NCI-H345 (cell line): ENCODE results near the gene DYNC1I1.
A peak's percentile ranks its signal among the peaks of the same experiment; 100 is the strongest.

ENCODE experiments used
- DNase-seq: peaks from one replicate; lab custom pipeline; 2025; lab: John Stamatoyannopoulos, UW

DYNC1I1 gene

DNA sequence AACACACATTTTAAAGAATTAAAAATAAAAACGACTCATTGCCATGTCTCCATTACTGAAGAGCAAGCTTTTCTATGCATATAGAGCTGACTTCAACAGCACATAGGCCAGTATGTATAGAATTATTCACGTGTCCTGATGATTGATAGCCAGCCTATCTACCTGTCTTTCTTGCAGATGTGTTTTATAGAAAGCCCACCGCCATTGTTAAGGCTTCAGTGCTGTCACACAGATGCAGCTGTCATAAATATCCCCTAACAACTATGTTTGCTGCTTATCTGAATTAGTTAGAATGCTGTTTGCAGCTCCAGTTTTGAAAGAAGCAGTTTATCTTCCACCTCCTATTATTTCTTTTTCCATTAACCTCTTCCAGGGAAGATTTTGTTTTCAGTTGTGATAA is 313.6 kb downstream of the DYNC1I1 start:
- peak; percentile 18 for DNase-seq

DNA sequence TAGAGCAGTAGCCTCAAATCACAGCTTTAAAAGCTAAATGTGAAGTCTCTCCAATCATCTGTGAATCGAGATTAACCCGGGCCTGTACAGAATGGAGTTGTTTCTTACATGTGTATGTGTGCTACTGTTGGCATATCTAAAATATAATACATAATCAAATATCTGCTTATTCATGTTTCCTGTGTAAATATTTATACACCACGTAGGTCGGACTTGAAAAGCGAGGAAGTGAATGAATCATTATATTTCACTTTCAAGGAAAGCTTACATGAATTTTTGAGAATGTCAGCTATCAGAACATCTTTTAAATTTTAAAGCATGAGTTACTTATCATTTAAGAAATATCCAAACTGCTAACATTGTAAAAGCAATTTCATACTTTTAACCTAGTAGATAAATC is 316.2 kb downstream of the DYNC1I1 start:
- DNase-seq: no peak

DNA sequence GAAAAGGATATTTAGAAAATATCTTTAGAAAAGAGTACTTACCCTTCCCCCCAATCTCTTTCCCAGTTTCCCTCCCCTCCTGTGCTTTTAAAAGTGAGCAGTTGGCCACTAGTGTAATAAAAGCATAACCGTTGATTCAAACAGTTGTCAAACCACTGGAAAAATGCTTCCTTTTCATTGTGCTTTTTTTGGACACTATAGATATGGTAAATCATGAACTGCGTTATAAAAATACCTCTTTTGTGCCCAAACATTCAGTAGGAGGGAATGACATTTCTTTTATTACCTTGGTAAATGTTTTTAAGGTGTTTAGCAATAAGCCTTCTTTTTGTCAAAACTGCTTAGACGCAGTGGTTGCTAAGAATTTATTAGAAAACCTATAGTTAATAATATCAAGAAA is 317.2 kb downstream of the DYNC1I1 start:
- no peak for DNase-seq

DNA sequence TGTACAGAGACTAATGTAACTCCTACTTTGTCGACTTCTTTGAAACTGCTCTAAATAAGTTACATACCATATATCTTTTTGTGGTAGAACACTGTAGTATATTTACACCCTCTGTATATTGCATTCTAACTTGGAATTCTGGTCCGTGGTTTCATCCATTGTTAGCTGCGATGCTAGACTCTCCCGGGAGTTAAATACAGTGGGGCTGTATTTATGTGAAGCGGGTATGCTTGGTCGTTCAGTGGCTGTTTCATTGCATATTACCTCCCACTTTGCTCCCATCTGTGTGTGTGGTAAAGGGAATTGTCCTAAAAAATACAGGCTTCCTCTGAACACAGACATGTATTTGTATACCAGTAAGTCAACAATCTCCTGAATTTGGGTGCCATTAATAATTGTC is 318.4 kb downstream of the DYNC1I1 start:
- no peak for DNase-seq

DNA sequence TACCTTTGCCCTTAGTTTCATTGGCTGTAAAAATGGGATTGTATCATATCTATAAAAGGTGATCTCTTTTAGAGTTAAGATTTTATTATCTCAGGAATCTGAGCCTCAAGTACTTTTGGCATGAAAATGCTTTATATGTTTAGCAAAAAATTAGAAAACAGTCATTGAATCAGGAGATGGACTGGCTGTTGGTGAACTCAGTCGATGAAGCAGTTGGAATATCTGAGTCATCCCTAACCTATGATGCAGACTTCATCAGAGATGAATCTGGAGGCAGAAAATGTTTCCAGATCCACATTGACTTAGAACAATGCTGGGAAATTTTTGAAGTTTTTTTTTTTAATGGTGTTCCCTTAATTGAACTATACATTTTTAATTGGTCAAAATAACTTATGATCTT is 321.1 kb downstream of the DYNC1I1 start:
- no peak for DNase-seq

DNA sequence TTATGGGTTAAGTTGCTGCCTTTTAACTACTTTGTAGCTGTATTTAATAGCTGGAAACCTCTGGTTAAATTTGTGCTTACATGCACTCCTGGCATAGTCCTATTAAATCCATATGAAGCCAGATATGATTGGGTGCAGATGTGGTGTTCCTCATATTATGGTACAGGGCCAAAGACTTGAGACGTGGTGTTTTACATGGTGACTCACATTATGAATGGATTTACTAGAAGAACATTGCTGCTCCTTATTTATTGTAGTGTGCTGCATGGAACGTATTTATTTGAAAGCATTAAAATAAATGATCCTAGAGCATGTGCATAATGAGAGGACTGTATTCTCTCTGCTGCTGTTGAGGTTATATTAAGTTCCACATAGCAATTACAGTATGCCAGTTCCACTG is 325.5 kb downstream of the DYNC1I1 start:
- DNase-seq: no peak

DNA sequence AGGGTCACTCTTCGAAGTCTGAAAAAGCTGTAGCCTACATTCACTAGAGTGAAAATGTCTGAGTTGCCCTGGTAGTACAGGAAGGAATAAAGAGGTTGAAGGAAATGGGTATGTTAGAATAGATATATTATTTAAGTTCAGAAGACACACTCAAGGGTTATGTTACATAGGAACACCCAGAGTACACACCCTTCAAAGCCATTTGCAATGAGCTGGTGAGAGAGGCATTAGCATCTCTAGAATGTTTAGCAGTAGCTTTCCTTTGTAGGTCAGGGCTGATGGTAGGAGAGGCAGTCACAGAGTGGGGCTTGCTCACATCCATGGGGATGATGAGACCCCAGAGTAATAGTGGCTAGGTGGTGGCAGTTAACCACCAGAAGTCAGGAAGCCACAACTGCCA is 328.4 kb downstream of the DYNC1I1 start:
- DNase-seq: no peak

DNA sequence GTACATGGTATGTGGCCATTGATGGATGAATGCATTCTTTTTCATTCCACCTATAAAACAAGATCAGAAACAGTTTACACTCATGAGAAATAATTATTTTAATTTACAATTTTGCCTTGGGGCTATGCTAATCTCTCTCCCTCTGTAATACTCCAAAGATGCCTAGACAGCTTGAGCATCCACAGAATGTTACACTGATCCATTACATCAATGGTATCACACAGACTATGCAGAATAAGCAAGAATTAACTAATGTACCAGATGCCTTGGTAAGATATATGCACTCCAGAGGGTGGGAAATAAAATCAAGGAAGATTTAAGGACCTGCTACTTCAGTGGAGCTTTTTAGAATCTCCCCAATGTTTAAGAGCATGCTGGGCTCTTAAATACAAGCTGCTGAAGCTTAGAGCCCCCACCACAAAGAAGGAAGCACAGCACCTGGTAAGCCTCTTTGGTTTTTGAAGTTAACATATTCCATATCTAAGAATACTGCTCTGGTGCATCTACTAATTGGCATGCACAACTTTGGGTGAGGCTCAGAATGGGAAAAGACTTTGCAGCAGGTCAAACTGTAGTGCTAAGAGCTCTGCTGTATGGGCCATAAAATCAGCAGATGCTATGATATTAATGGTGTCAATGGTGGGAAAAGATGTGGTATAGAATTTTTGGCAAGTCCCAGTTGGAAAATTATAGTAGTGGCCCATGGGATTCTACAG is 329.9 kb downstream of the DYNC1I1 start:
- DNase-seq: no peak

DNA sequence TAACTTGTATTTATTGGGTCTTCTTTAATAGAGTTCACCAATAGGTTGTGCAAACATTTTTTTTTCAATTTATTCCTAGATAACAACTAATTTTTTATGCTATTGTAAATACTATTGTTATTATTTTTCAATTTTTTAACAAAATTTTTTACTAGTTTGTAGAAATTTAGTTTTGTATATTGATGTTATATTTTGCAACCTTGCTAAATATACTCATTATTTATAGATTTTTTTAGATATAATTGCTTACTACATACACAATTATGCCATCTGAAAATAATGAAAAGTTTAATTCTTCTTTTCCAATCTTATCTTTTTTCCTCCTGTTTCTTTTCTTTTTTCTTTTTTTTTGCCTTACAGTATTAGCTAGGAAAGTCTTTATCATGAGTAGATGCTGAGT is 332.6 kb downstream of the DYNC1I1 start:
- DNase-seq: no peak

DNA sequence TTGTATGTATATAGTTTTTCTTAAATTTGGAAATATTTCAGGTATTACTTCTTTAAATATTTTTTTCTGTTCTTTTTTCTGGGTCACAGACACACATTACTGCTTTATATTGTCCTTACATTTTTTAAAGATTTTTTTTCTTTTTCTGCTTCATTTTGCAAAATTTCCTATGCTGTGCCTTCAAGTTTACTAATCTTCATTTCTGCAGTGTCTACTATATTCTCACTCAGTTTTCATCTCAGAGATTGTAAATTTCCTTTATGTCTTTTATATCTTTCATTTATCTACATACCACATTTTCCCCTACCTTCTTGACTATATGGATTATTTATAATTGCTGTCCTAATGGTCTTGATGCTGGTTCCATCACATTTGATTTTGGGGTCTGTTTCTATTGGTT is 339.1 kb downstream of the DYNC1I1 start:
- DNase-seq: no peak

DNA sequence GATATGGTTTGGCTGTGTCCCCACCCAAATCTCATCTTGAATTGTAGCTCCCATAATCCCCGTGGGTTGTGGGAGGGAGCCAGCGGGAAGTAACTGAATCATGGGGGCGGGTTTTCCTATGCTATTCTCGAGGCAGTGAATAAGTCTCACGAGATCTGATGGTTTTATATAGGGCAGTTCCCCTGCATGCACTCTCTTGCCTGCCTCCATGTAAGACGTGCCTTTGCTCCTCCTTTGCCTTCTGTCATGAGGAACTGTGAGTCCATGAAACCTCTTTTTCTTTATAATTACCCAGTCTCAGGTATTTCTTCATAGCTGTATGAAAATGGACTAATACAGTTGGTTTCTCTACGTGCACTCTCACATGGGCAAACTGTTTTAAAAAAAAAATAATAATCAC is 341.8 kb downstream of the DYNC1I1 start:
- DNase-seq: no peak

DNA sequence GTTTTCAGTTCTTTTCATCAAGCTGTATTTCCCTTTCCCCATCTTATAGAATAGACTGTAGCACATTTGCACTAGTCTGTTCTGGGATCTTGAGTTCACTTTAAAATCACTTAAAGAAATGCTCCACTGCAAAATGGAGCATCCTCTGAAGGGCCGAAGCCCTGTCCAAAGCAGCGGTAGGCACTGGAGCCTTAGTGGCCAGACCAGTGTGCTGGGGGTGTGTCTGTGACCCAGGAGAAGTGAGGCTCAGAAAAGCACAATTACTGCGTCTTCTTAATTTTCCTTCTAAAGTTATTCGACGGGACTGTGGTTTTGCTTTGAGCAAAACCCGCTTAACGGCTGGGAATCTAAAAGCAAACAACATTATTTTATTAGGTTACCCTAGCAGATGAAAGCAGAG is 343.8 kb downstream of the DYNC1I1 start:
- no peak for DNase-seq

DNA sequence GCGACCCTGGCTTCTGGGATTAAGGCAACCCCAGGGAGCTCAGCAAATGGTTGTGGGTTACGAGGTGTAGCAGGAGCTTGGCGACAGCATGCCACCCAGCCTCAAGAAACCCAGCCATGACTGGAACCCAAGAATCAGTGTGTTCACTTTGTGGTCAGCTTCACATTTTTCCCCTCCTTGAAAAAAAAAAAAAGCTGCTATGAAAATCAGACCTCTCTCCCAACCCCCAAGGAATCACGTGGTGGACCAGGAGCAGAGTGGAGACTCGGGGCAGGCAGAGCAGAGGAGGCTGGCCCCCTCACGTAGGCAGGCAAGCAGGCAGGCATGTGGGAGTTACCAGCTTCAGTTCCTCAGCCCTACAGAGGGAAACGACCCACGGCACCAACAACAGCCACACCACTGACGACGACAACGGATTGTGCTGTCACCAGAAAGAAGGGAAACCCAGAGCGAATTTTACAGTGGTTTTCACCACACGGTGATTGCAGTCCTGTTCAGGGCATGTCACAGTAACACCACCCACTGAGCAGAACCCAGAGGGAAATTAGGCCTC is 346.2 kb downstream of the DYNC1I1 start:
- no peak for DNase-seq

DNA sequence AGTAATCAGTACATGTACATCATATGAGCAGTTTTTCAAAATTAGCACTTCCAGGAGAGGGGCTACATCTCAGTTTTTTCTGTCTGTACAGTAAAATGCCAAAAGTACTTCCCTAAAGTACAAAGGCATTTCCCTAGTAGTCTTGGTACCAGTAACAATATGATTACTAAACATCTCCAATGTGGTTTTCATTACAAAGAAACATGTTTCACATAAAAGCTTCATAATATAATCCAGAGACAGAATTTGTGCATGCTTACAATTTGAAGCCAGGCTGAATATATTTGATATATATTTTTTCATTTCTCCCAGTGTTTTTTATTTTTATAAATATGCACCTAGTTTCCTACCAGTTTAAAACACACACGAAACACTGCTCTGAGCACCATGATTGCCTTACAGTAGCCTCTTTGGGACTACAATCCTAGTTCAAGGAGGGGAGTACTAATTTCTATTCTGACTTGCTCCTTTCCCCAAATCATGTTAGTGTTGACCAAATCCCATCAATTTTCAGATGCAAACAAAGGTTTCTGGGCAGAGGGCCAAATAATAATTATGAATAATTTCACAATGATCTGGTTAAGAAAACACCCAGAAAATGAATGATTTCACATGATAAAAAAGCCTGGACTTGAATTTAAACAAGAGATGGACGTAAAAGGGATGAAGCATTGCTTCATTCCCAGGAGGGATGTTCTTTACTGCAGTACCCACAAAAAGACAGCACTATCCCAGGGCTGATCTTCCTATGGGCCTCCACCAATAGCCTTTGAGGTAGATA is 348.3 kb downstream of the DYNC1I1 start:
- DNase-seq: no peak

DNA sequence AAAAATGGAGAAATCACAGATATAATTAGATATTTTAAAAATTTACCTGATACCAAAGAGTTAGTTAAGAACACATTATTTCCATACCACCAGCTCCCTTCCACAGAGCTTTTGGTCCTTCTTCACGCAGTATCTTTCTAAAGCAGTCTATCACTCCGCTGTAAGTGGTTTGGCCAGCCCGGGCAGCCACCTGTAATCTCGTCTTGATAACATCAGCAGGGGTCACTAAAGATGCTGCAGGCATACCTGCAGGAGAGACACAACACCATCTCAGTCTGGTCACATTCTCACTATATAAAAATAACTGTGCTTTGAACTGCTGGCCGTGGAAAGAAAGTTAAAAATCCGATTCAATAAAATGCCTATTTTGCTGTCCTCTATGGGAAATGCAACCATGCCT is 349.4 kb downstream of the DYNC1I1 start:
- no peak for DNase-seq

DNA sequence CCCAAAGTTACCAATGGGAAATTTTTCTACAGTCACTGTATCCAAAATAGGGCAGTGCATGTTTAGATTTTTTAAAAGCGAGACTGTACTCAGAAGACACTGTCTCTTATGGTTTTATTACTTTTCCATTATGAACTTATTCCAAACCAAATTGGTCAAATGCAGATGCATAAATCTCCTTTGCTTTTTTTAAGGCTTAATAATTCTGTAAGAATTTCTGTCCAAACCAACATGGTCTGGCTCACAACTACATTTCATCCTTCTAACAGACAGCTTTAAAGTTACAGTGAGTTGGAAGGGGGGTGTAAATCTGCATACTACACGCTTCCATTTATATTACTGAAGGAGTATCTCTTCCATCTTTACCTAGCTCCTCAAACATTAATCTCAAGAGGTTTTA is 350.4 kb downstream of the DYNC1I1 start:
- DNase-seq: no peak

DNA sequence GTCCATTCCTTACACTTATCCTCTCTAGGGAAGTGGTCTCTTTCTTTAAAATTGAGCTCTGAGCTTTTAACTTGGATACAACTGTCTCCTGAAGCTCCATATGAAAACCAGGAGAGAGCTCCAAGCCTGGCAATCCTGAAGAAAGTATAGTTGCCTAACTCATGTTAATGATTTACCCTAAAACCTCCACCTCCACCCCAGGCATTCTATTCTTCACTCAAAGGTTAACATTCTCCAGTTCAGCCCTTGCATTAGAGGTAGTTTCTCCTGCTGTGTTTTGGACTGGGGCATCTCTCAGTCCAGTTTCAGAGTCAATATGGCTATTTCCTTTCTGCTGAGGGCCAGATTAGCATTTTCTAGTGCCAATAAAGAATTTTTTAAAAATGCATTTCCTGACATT is 354.0 kb downstream of the DYNC1I1 start:
- no peak for DNase-seq

DNA sequence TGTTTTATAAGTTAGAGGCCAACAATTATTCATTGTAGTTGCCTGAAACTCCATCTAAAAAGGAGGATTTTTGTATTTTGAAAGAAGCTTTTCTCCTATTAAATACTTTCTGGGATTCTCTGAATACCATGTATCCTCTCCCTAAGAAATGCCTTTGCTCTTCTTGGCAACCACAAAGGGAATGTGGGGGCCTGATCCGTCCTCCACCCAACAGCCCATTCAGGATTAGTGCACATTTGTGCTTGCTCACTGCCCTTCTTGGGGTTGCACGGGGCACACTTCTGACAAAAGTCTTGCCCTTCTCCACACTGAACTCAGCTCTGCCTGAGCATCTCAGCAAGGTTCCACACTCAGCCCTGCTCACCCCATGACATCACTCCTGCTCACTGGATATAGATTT is 355.4 kb downstream of the DYNC1I1 start:
- DNase-seq: no peak

DNA sequence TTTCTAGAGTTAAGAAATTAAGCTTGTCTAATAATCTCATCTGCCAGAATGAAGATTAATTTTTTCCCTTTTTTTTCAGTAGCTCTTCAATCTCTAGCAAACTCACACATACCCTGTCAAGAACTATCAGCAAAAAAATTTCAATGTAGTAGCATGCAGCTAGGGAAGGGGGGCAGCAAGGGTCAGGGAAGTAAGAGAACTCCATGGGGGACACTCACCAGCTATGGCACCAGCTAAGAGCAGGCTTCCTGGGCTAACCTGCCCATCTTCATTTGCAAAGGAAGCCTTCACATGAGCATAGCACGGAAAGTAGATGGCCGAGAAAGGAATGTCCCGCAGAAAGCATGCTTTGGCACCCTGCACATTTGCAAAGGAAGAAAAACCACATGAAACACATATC is 359.2 kb downstream of the DYNC1I1 start:
- no peak for DNase-seq

DNA sequence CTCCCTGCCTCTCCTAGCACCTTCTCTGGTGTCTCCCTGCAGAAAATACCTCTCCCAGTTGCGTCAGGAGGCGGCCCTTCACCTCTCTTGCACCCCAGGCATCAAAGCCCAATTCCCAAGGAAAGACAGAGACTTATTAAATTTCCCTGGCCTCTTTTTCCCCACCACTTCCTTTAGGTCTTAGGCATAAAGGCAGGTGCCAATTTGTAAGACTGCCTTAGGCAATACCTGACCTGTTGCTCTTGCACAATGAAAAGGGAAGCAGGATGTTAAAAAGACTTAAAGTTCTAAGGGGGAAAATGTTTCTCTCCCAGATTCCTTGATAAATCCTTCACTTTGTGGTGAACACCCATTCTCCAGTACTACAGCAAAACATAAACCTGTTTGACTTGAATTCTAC is 362.9 kb downstream of the DYNC1I1 start:
- DNase-seq: no peak

DNA sequence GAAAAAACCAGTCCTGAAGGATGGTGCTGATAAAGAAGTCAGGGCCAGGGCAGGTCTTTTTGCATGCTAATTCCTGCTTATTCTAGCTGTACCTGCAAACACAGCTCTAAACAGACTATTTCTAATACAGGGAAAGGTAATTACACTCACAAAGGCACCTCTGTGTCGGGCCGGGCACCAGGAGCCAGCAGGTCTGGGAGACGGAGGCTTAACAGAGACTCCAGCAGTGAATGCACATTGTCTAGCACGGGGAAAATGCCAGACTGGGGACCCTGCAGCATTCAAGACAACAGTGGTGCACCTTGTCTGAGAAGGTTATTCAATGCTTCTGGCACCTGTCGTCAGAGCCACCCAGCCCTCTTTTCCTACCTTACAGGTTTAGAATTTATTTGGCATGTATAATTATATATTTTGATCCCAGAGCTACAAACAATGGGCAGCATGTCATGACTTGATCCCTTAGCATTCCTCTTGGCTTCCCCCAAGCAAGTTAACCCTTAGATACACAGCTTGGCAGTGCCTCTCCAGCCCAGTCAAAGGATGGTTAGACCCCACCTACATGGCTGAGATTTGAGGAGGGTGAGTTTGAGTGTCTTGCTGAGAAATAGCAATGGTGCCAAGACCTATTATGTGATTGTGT is 364.4 kb downstream of the DYNC1I1 start:
- DNase-seq: peak; percentile 83

DNA sequence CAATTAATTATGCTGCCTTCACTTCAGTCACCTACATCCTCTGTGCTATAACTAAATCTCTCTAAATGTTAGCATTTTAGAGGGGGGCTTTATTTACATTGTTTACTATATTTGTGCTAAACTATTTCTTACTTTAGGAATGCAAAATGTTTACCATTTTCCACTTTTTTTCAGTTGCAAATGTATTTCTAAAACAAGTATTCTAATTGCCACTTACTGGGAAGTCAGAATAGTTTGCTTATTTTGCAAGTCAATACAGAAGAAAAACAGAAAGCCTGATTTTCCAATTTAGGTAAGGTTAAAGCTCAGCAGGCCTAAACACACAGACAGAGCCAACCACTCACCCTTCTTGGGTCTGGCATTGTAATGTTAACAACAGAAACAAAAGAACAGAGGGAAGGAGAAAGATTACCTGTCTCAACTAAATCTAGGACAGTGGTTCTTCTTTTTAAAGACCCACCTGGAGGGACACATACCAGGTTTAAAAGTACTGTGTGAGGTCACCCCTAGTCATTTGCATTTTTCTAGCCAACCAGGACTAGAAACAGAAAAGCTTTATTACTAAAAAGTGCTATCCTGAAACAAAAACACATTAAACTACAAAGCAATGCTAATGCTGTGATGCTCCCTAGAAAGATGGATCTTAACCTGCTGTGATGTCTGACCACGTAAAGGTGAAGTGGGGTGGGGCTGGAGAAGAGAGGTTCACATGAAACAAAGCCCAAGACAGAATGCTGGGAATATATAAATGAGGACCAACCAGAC is 371.3 kb downstream of the DYNC1I1 start:
- no peak for DNase-seq

DNA sequence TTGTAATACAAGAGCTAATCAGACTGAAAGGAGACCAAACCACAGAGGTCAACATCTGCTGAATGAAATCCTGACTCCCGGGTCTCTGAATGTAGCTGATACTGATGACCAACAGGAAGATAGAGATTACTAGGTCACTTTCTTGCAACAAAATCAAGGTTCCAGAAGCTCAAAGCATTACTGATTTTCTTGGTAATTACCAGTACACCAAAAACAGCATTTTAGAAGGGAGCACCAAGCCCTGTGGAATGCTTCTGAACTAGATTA is 371.8 kb downstream of the DYNC1I1 start:
- DNase-seq: no peak
